ENCODE measurements around the gene ZMYND10.

DNA sequence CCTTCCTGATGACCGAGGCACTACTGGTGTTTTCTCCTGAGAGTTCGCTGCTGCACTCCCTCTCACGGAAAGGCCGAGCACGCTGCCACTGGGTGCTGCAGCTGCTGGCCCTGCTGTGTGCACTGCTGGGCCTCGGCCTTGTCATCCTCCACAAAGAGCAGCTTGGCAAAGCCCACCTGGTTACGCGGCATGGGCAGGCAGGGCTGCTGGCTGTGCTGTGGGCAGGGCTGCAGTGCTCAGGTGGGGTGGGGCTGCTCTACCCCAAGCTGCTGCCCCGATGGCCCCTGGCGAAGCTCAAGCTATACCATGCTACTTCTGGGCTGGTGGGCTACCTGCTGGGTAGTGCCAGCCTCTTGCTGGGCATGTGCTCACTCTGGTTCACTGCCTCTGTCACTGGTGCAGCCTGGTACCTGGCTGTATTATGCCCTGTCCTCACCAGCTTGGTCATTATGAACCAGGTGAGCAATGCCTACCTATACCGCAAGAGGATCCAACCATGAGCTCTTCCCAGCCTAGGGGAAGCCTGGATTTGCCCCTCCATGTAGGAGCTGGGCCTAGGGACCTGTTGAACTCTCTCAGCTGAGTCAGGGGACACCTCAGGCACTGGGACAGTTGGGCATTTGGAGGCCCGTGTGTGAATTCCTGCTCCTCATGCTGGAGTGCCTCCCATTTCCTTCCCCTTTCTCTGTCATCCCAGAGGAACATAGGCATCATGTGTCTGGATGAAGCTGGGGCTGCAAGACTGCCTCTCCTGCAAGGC, 7.9 kb upstream of the ZMYND10 start:
- TF ChIP-seq POLR2A (IDR thresholded peaks at IDR 0.05; ENCODE audit: low read length), result no peak
- TF ChIP-seq GATA1 (IDR thresholded peaks at IDR 0.05; ENCODE audit: low read depth, low read length), result no peak
